ENCODE measurements around the gene DOCK7.

Gene DOCK7

GRCh38 chr1:62450301-62450700, 237.9 kb downstream of the DOCK7 start:
- no peak for DNase-seq (ENCODE audit: low spot score)

GRCh38 chr1:62448221-62448933, 239.8 kb downstream of the DOCK7 start:
- no peak for DNase-seq (ENCODE audit: low spot score)

GRCh38 chr1:62444701-62445100, 243.5 kb downstream of the DOCK7 start:
- DNase-seq (ENCODE audit: low spot score) = no peak

- peak; percentile 72 for DNase-seq (ENCODE audit: low spot score)
These were observed 248.4 kb downstream of the DOCK7 start for GRCh38 chr1:62439652-62440371.

- DNase-seq (ENCODE audit: low spot score) = peak; percentile 58
These were observed 250.0 kb downstream of the DOCK7 start for GRCh38 chr1:62438163-62438562.

GRCh38 chr1:62437273-62437940, 250.8 kb downstream of the DOCK7 start:
- peak; percentile 19 for DNase-seq (ENCODE audit: low spot score)

- peak; percentile 99 for DNase-seq (ENCODE audit: low spot score)
These were observed 251.5 kb downstream of the DOCK7 start, which contains the start of gene USP1 for GRCh38 chr1:62436466-62437272. Gene USP1, plus strand, starts transcription at chr1:62437049. Its CDS starts 2,819 bp downstream, at chr1:62439868.

- DNase-seq (ENCODE audit: low spot score) = no peak
These were observed 252.1 kb downstream of the DOCK7 start for GRCh38 chr1:62436039-62436465.

- peak; percentile 49 for DNase-seq (ENCODE audit: low spot score)
These were observed 252.8 kb downstream of the DOCK7 start for GRCh38 chr1:62435231-62436038.

GRCh38 chr1:62434618-62435001, 253.6 kb downstream of the DOCK7 start:
- no peak for DNase-seq (ENCODE audit: low spot score)

GRCh38 chr1:62433861-62434617, 254.1 kb downstream of the DOCK7 start:
- DNase-seq (ENCODE audit: low spot score) = peak; percentile 31

- no peak for DNase-seq (ENCODE audit: low spot score)
These were observed 258.6 kb downstream of the DOCK7 start for GRCh38 chr1:62429581-62429980.

- DNase-seq (ENCODE audit: low spot score) = no peak
These were observed 259.8 kb downstream of the DOCK7 start for GRCh38 chr1:62428351-62428750.

- no peak for DNase-seq (ENCODE audit: low spot score)
These were observed 261.4 kb downstream of the DOCK7 start for GRCh38 chr1:62426794-62427193.

- no peak for DNase-seq (ENCODE audit: low spot score)
These were observed 261.9 kb downstream of the DOCK7 start for GRCh38 chr1:62426237-62426636.

GRCh38 chr1:62425041-62425440, 263.1 kb downstream of the DOCK7 start:
- no peak for DNase-seq (ENCODE audit: low spot score)

GRCh38 chr1:62424411-62424810, 263.8 kb downstream of the DOCK7 start:
- DNase-seq (ENCODE audit: low spot score) = no peak

- DNase-seq (ENCODE audit: low spot score) = no peak
These were observed 264.5 kb downstream of the DOCK7 start for GRCh38 chr1:62423580-62424242.

GRCh38 chr1:62420214-62420613, 268.0 kb downstream of the DOCK7 start:
- DNase-seq (ENCODE audit: low spot score) = no peak
